Activated CD4-positive, alpha-beta T cell treated with anti-CD3 and anti-CD28 coated beads, Interleukin-10, Interleukin-2, amounts not matched to agents 100 ng/mL and 50 ng/mL, durations not matched to agents 16 hours and 8 hours (primary cell): ENCODE results near the gene UBE2J1.

Experiments
- DNase-seq: peaks from one replicate; pipeline ENCODE4 v3.0.0-alpha.2; 2020

Gene UBE2J1

GRCh38 chr6:89361171-89361570 is 8.6 kb upstream of the UBE2J1 start:
- no peak for DNase-seq

GRCh38 chr6:89360415-89360999 is 8.0 kb upstream of the UBE2J1 start:
- peak; percentile 52 for DNase-seq

- DNase-seq, result no peak
Observed at GRCh38 chr6:89359561-89359960, 7.0 kb upstream of the UBE2J1 start.

- peak; percentile 41 for DNase-seq
Observed at GRCh38 chr6:89357390-89357789, 4.9 kb upstream of the UBE2J1 start.

- DNase-seq, result no peak
Observed at GRCh38 chr6:89356642-89357170, 4.2 kb upstream of the UBE2J1 start.

- DNase-seq, result peak; percentile 24
Observed at GRCh38 chr6:89355511-89356194, 3.1 kb upstream of the UBE2J1 start.

GRCh38 chr6:89353702-89354392 is 1.3 kb upstream of the UBE2J1 start:
- no peak for DNase-seq

- no peak for DNase-seq
Observed at GRCh38 chr6:89353118-89353556, 615 bp upstream of the UBE2J1 start.

GRCh38 chr6:89351671-89352277 is 748 bp downstream of the UBE2J1 start:
- no peak for DNase-seq

GRCh38 chr6:89350281-89350966 is 2.1 kb downstream of the UBE2J1 start:
- DNase-seq, result peak; percentile 38

- no peak for DNase-seq
Observed at GRCh38 chr6:89348372-89348771, 4.2 kb downstream of the UBE2J1 start.

GRCh38 chr6:89347825-89348224 is 4.7 kb downstream of the UBE2J1 start:
- no peak for DNase-seq

GRCh38 chr6:89346433-89346832 is 6.1 kb downstream of the UBE2J1 start:
- DNase-seq, result no peak

GRCh38 chr6:89339565-89339964 is 13.0 kb downstream of the UBE2J1 start:
- no peak for DNase-seq

GRCh38 chr6:89335164-89335563 is 17.4 kb downstream of the UBE2J1 start:
- DNase-seq, result no peak

- DNase-seq, result no peak
Observed at GRCh38 chr6:89330910-89331309, 21.6 kb downstream of the UBE2J1 start.

GRCh38 chr6:89328976-89329375 is 23.5 kb downstream of the UBE2J1 start:
- DNase-seq, result no peak

GRCh38 chr6:89324304-89324703 is 28.2 kb downstream of the UBE2J1 start:
- no peak for DNase-seq

GRCh38 chr6:89323511-89323971 is 29.0 kb downstream of the UBE2J1 start:
- no peak for DNase-seq

GRCh38 chr6:89321131-89321970 is 31.2 kb downstream of the UBE2J1 start:
- no peak for DNase-seq

- DNase-seq, result no peak
Observed at GRCh38 chr6:89320012-89320559, 32.4 kb downstream of the UBE2J1 start.
